GM18861 (cell line): Measurements from ENCODE around the gene LSS.
"Not testable (repeated sequence)": the region's sequence is repeated elsewhere in the genome, so short reads cannot be mapped to it uniquely, and the experiment has no call there.

Experiments used
- ATAC-seq: cut with Tn5 transposase; IDR thresholded peaks from one replicate; pipeline ENCODE4 v1.9.1; 2021; ENCODE audit not compliant: unreplicated experiment

The LSS gene

DNA sequence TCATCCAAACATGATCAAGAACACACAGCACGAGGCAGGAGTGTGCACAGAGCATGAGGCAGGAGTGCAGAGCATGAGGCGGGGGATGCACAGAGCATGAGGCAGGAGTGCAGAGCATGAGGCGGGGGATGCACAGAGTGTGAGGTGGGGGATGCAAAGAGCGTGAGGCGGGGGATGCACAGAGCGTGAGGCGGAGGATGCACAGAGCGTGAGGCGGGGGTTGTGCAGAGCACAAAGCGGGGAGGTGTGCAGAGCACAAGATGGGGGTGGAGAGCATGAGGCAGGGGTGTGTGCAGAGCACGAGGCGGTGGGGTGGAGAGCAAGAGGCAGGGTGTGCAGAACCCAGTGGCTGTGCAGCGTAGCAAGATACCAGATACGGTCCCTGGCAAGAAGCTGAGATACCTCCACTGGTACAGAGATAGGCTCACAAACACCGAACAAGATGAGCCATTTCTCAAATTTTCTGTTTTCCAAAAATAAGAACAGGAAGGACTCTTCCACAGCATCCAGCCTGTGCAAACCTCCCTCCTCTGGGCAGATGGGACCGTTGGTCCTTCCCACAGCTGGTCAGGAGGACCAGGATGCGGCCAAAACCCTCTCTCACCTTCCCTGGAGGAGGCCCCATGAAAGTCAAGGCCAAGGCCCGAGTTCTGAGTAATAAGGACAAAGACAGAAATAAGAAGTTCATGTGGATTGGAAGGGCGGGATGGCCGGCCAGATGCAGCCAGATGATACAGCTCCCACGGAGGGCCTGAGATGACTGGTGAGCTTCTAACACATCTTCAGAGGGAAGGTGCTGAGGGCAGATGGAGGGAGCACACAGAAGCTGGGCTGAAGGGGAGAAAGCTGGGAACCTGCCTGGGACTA is 56.3 kb downstream of the LSS start:
- no peak for ATAC-seq

GRCh38 chr21:46171585-46171984 is 57.0 kb downstream of the LSS start:
- no peak for ATAC-seq

GRCh38 chr21:46170436-46171193 is 58.0 kb downstream of the LSS start:
- ATAC-seq = not testable (repeated sequence)

DNA sequence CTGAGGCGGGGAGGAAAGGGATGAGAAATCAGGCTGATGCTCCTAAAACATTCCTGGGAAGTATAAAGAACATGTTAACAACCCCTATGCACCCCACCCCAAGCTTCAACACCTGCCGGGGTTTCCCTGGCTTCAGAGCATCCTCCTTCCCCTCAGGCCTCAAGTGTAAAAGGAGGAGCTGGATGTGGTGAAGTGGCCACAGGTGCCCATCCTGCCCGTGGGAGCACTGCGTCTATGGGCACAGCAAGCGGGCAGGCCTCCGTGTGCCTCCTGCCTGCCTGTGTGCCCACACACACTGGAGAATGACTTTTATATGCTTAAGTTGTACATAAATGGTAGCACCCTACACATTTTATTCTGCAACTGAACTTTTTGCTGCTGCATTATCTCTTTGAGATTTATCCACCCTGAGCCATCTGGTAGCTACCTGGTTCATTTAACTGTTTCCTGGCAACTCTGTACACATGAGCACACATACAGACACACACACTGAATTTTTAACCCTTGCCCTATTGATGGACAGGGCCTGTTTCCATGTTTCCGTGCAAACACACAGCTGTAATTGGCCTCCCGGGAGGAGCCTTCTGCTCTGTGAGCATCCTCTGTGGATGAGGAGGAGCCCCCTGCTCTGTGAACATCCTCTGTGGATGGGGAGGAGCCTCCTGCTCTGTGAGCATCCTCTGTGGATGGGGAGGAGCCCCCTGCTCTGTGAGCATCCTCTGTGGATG is 59.8 kb downstream of the LSS start:
- ATAC-seq = no peak

DNA sequence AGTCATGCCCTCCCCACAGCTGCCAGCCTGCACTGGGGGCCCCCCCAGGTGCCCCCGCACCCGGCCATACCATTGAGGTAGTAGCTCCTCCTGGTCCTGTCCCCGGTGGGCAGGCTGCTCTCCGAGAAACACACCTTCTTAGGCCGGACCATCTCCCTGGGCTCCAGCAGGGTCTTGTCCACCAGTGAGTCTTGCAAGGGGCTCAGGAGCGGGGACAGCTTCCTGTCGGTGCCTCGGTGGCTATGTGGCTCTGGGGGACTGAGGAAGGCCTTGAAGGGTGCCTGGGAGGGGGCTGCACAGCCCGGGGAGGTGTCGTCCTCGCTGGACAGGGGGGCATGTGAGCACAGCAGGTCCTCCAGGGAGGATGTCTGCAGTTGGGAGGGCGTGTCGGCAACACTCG is 60.3 kb downstream of the LSS start:
- no peak for ATAC-seq

- ATAC-seq = no peak
These were observed 63.5 kb downstream of the LSS start for GRCh38 chr21:46165098-46165497.

GRCh38 chr21:46163380-46163779 is 65.2 kb downstream of the LSS start:
- ATAC-seq = no peak

GRCh38 chr21:46161633-46162592 is 66.7 kb downstream of the LSS start:
- ATAC-seq = no peak

DNA sequence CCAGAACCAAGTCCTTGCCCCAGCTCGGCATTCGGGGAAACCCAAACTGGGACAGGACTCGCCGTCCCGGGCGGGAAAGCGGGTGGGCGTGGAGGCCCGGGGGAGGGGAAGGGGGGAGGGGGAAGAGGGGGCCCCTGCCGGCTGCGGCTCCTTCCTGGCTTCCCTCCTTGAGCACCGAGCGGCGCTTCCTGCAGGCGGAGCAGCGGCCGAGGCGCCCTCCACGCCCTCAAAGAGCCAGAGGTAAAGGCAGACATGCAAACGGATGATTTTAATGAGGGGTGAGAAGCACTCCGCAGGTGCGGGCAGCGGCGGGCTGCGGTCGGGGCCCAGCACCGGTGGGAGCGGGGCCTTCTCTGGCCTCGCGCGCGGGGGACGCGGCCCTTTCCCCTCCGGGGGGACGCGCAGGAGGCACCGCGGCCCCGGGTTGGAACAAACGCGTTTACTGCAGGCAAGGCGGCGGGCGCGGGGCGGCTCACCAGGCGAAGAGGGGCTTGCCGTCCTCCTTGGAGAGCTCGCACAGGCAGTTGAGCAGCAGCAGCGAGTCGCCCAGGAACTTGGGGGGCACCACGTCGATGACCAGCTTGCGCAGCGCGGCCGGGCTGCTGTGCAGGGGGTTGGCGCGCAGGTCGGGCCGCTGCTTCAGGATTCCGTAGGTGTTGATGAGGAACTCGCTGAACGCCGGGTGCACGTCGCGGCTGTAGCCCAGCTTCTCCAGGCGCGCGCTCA is 67.5 kb downstream of the LSS start:
- ATAC-seq = no peak

DNA sequence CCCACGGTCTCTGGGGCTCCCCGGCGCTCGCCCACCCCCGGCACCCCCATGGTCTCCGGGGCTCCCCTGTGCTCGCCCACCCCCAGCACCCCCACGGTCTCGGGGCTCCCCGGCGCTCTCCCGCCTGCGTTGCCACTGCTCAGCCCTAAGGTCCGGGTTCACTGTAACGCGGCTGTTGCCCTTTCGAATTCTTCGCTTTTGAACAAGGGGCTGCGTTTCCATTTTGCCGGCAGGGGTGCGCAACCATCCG is 68.0 kb downstream of the LSS start:
- no peak for ATAC-seq

GRCh38 chr21:46159841-46160656 is 68.5 kb downstream of the LSS start:
- ATAC-seq = no peak

DNA sequence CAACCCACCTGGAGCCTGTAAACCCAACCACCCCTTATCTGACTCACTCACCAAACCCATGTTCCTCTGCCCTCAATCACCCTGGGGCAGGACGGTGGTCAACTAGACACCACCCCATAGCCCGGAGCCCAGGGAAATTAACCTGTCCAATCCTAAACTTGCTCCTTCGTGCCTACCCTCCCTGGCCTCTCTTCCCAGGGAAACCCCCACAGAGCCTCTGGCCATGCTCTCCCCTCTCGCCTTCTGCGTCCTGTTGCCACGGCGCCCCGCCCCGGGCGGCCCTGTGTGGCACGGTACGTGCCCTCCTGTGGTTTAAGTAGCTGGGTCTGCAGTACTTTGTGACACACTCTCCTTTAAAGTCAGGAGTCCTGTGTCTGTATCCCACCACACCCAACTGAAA is 69.2 kb downstream of the LSS start:
- no peak for ATAC-seq

- ATAC-seq = no peak
These were observed 69.8 kb downstream of the LSS start for GRCh38 chr21:46158666-46159300.

- ATAC-seq = no peak
These were observed 70.6 kb downstream of the LSS start for GRCh38 chr21:46157987-46158451.

DNA sequence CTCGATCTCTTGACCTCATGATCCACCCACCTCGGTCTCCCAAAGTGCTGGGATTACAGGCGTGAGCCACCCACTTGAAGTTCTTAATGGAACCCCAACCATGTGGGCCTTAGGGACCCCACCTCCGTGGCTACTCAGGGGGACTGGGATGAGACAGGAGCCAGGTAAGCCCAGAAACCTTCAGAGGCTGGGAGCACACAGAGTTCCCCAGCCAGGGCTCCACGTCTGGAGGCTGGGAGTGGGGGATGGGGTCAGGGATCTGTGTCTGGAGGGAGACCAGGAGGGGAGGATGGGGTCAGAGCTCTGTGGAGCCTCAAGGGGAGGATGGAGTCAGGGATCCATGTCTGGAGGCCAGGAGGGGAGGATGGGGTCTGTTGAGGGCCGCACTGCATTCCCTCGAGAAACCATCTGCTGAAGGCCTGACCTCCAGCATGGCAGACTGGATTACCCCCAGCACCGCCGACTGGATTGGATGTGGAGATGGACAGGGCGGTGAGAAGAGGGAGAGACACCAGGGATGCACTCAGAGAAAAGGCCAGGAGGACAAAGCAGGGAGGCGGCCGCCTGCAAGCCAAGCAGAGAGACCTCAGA is 71.1 kb downstream of the LSS start:
- no peak for ATAC-seq

DNA sequence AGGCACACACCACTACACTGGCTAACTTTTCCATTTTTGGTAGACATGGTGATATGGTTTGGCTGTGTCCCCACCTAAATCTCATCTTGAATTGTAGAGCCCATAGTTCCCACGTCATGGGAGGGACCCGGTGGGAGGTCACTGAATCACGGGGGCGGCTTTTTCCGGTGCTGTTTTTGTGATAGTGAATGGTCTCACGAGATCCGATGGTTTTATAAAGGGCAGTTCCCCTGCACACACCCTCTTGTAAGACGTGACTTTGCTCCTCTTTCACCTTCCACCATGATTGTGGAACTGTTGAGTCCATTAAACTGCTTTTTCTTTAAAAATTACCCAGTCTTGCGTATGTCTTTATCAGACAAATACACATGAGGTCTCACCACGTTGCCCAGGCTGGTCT is 71.9 kb downstream of the LSS start:
- ATAC-seq = no peak

DNA sequence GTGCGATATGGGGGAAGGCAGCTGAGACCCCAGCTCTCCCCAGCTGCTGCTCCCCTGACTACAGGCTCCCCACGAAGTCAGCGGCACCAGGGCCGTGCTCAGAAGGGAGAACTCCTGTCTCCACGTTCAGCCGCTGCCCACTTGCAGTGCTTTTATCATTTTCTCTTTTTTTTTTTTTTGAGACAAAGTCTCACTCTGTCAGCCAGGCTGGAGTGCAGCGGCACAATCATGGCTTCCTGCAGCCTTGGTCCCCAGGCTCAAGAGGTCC is 72.3 kb downstream of the LSS start:
- ATAC-seq = no peak

DNA sequence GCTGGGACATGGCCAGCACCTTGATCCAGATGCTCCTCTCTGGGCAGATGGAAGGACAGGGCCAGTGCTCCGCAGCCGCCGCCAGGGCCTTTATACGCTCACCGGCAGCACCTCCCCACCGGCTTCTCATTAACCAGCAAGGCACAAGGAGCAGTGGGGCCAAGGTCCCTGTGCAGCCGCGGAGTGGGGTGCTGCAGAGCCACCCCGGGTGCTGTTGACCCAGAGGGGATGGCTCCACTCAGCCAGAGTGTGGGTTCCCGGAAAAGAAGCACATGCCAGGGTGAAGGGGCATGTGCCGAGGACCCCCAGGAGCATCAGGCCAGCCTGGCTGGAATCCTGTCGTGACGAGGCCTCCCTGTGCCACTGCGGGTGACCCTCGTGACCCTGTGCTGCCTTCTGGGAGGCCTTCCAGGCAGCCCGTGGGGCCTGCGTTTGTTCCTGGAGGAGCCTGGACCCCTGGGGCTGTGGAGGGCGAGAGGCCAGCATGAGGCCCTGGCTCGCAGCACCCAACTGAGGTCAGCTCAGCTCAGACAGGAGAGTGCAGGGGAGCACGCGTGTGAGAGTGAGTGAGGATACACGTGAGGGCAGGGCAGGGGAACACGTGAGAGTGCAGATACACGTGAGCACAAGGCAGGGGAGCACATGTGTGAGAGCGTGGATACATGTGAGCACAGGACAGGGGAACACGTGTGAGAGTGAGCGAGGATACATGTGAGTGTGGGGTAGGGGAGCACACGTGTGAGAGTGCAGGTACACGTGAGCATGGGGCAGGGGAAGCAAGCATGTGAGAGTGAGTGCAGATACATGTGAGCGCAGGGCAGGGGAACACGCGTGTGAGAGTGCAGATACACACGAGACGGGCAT is 72.8 kb downstream of the LSS start, which contains the start of gene FTCD:
Gene FTCD, minus strand, starts transcription at position 66 of the 864 bp plus-strand sequence. Its CDS starts 56 bp downstream, at position 10.
- ATAC-seq = no peak
